Measurements from ENCODE around the gene CKB. TPM values are rescaled to one million over a fixed set of nuclear protein-coding genes. Genes with fewer than 3 reads are reported as not detected.

Gene CKB
- polyA plus RNA-seq, 2 of the 4 experiments (the other 2 are of a cell fraction): 52.3 to 79.8 TPM

GRCh38 chr14:103509864-103510723 is 12.5 kb downstream of the CKB start:
- Histone ChIP-seq H3K27ac (no peak overlapping the region), H3K4me1 (no peaks in the 10 kb centered on the region), H3K4me2 (no peak overlapping the region), H3K4me3 (no peak overlapping the region), H3K9me3 (no peaks in the 10 kb centered on the region)
- no peak for TF ChIP-seq MAX (IDR thresholded peaks at IDR 0.05)
- TF ChIP-seq PBX3 (IDR thresholded peaks at IDR 0.05): no peak
- TF ChIP-seq E2F6 (IDR thresholded peaks at IDR 0.05; ENCODE audit: borderline replicate concordance, low read depth): no peak
- TF ChIP-seq POLR2A (IDR thresholded peaks at IDR 0.05; ENCODE audit: low read length): no peak
- no peak for TF ChIP-seq NPAS2 (CRISPR knock-in tag; IDR thresholded peaks at IDR 0.05; ENCODE audit: borderline replicate concordance)
- TF ChIP-seq JUNB (IDR thresholded peaks at IDR 0.05): no peak
- TF ChIP-seq CHD2 (IDR thresholded peaks at IDR 0.05; ENCODE audit: low read length, partially characterized antibody): no peak
- no peak for TF ChIP-seq GATA3 (IDR thresholded peaks at IDR 0.05; ENCODE audit: borderline replicate concordance)
- no peak for TF ChIP-seq ZNF302 (CRISPR knock-in tag; IDR thresholded peaks at IDR 0.05)
- no peak for TF ChIP-seq TP53 (CRISPR knock-in tag; IDR thresholded peaks at IDR 0.05)
- no peak for TF ChIP-seq CBX8 (IDR thresholded peaks at IDR 0.05)
- no peak for TF ChIP-seq SMC3 (IDR thresholded peaks at IDR 0.05)
- TF ChIP-seq HOXA7 (CRISPR knock-in tag; IDR thresholded peaks at IDR 0.05): no peak
- POLR2A ChIA-PET: no interaction called here
- no peak for DNase-seq (ENCODE audit: low read depth in 1 of 2, low spot score in 1 of 2)
- 88% methylated on average over 11 of the region's 11 CpGs for WGBS (ENCODE audit: missing lambda C conversion rate)
- no peak for ATAC-seq
- CTCF ChIA-PET: interaction anchor here (0.6 to 7.6 kb wide), 9 partner anchors 9 to 707 kb away, joined by 3 to 62 read pairs (median 5); partner anchors contain the start of genes CKB and TRMT61A
- no peak for FAIRE-seq

- no peak for TF ChIP-seq KDM5A (IDR thresholded peaks at IDR 0.05)
- no peak for TF ChIP-seq CHD4 (IDR thresholded peaks at IDR 0.05; ENCODE audit: borderline replicate concordance)
- TF ChIP-seq POLR2A (IDR thresholded peaks at IDR 0.05; ENCODE audit: low read length): no peak
- no peak for TF ChIP-seq RARB (CRISPR knock-in tag; IDR thresholded peaks at IDR 0.05)
- no peak for TF ChIP-seq ELK1 (IDR thresholded peaks at IDR 0.05; ENCODE audit: low read depth, low read length)
- TF ChIP-seq FOSL2 (IDR thresholded peaks at IDR 0.05): no peak
- no peak for TF ChIP-seq FOSL2 (CRISPR knock-in tag; IDR thresholded peaks at IDR 0.05)
- no peak for TF ChIP-seq HDAC2 (IDR thresholded peaks at IDR 0.05)
- no peak for TF ChIP-seq RAD21 (conservative IDR thresholded peaks at IDR 0.05 in 1 of 2, IDR thresholded peaks at IDR 0.05 in 1 of 2)
- no peak for TF ChIP-seq ZSCAN20 (CRISPR knock-in tag; IDR thresholded peaks at IDR 0.05)
- no peak for TF ChIP-seq FOSB (CRISPR knock-in tag; IDR thresholded peaks at IDR 0.05)
- no peak for TF ChIP-seq TFCP2L1 (CRISPR knock-in tag; IDR thresholded peaks at IDR 0.05)
- no peak for TF ChIP-seq POLR2AphosphoS2 (conservative IDR thresholded peaks at IDR 0.05; ENCODE audit: low read length)
- DNase-seq (ENCODE audit: low read depth in 1 of 2, low spot score in 1 of 2) (no peak), ATAC-seq (no peak), FAIRE-seq (no peak)
- Histone ChIP-seq H3K4me1 (no peaks in the 10 kb centered on the region), H3K4me2 (no peak overlapping the region), H3K27ac (no peak overlapping the region), H3K4me3 (no peak overlapping the region), H3K9me3 (no peaks in the 10 kb centered on the region)
- ChIA-PET CTCF (interaction anchor here (0.9 to 7.6 kb wide), 4 partner anchors 8 to 37 kb away, joined by 3 to 62 read pairs (median 45); partner anchors contain the start of gene CKB), POLR2A (interaction anchor here (0.8 kb wide), 1 partner anchor 9 kb away, joined by 3 read pairs; no protein-coding TSS in a partner anchor)
- 82% methylated on average over 16 of the region's 16 CpGs for WGBS (ENCODE audit: missing lambda C conversion rate)
Observed at GRCh38 chr14:103508521-103509329, 13.9 kb downstream of the CKB start.

All from A549 (cell line).